ENCODE data around the gene ATP5F1D.

Gene ATP5F1D

DNA sequence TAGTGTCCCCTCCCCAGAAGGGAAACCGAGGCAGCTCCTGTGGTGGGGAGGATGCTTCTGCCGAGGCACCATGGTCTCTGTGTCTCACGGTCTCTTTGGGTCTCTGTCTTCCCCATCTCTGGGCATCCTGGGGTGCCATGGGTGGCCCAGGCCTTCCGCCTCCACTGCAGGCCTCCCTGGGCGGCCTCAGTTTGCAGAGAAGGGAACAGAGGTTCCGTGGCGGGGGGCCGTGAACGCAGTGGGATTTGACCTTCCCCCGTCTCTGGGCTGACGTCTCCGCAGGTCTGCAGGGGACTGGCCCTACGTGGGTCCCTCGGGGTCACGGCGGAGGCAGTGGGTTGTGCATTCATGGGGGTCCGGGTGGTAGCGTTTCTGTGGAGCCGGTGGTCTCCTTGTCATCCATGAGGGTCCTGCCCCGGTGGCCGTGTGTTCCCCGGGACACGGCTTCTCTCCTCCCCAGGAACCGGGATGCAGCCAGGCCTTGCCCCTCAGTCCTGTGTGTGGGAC lies 48.7 kb downstream of the ATP5F1D start:
- ATAC-seq (ENCODE audit: low read depth) (no peak), DNase-seq (ENCODE audit: low spot score) (no peak)
- Histone ChIP-seq H3K36me3 (ENCODE audit: low read depth) (no peaks in the 10 kb centered on the region), H3K4me3 (ENCODE audit: severe bottlenecking) (no peak overlapping the region), H3K27me3 (ENCODE audit: insufficient read depth, poor library complexity, severe bottlenecking) (peaks cover 25% of the 10 kb centered on the region), H3K27ac (ENCODE audit: poor library complexity, severe bottlenecking) (no peak overlapping the region), H3K9me3 (ENCODE audit: severe bottlenecking) (no peaks in the 10 kb centered on the region), H3K4me1 (ENCODE audit: insufficient read depth, poor library complexity, severe bottlenecking) (no peaks in the 10 kb centered on the region)
- TF ChIP-seq, protein P1, sequence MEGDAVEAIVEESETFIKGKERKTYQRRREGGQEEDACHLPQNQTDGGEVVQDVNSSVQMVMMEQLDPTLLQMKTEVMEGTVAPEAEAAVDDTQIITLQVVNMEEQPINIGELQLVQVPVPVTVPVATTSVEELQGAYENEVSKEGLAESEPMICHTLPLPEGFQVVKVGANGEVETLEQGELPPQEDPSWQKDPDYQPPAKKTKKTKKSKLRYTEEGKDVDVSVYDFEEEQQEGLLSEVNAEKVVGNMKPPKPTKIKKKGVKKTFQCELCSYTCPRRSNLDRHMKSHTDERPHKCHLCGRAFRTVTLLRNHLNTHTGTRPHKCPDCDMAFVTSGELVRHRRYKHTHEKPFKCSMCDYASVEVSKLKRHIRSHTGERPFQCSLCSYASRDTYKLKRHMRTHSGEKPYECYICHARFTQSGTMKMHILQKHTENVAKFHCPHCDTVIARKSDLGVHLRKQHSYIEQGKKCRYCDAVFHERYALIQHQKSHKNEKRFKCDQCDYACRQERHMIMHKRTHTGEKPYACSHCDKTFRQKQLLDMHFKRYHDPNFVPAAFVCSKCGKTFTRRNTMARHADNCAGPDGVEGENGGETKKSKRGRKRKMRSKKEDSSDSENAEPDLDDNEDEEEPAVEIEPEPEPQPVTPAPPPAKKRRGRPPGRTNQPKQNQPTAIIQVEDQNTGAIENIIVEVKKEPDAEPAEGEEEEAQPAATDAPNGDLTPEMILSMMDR (IDR thresholded peaks at IDR 0.05; ENCODE audit: poor library complexity, severe bottlenecking): no peak

DNA sequence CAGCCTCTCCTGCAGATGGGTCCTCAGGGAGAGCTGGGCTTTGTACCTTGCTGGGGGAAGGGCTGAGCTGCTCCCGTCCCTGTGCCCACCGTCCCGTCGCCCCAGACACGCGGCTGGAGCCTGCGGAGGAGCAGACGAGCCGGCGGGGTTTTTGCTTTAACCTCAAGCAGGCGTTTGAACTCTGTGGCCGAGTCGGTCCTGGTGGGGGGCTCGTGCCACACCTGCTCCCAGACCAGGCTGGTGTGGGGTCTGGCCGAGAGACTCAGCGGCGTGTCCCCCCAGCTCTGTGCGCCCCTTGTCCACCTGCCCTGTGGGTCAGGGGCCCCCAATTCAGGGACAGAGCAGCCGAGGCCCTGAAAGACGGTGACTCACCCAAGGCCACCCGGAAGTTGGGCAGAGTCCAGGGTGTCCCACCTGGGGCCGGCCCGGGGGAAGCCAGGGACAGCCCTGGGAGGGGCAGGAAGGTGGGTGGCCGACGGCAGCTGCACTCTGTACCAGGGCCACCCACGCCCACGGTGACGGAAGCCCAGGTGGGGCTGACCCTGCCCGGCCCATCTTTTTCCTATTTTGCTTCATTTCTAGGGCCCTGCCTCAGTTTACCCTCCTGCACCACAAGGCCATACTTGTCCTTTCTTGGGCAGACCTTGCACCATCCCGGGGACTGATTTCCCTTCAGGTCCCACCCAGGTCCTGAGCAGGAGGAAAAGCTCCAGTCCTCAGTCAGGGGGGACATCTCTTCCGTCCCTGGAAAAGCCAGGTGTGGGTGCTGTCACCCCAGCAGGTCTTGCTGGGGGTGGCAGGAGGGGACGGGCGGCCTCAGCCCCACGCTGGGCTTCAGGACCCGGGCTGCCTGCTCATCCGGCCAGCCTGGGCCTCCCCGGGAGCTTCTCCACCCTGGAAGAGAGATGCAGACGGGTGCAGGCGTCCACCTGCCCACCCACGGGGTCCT lies 49.4 kb downstream of the ATP5F1D start:
- H3K4me3 ChIP-seq (ENCODE audit: severe bottlenecking): no peak overlapping the region
- H3K9me3 ChIP-seq (ENCODE audit: severe bottlenecking): no peaks in the 10 kb centered on the region
- H3K4me1 ChIP-seq (ENCODE audit: insufficient read depth, poor library complexity, severe bottlenecking): no peaks in the 10 kb centered on the region
- no peak overlapping the region for H3K27ac ChIP-seq (ENCODE audit: poor library complexity, severe bottlenecking)
- no peaks in the 10 kb centered on the region for H3K36me3 ChIP-seq (ENCODE audit: low read depth)
- TF ChIP-seq, protein P1 (IDR thresholded peaks at IDR 0.05; ENCODE audit: poor library complexity, severe bottlenecking): no peak
- DNase-seq (ENCODE audit: low spot score) (no peak), ATAC-seq (ENCODE audit: low read depth) (no peak)
- H3K27me3 ChIP-seq (ENCODE audit: insufficient read depth, poor library complexity, severe bottlenecking): peaks cover 23% of the 10 kb centered on the region

DNA sequence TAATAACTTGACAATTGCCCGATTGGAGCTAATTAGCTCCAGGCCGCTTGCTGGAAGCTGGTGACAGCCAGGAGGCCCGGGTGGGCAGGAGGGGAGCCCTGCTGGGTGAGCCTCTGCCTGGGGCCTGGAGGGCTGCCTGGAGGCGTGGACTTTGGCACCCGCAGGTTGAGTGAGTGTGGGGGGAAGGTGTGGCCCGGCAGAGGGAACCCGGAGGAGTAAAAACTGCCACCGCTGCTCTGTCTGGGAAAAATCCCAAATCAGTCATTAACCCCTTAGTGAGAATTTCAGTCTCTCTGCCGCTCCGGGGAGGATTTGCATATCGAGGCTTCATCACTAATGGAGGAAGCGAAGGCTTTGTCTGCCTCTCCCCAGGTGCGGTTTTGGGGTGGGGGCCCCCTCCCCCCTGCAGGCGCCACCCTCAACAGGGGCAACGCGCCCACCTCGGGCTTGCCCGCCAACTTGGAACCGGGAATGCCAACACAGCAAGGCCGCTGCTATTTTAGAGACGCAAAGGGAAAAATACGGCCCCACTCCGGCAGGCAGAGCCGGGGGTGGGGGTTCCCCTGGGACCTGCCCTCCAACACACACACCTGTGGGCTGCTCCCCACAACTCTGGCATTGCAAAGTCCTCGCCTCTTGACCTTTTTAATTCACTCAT lies 50.3 kb downstream of the ATP5F1D start:
- Histone ChIP-seq H3K36me3 (ENCODE audit: low read depth) (no peaks in the 10 kb centered on the region), H3K27me3 (ENCODE audit: insufficient read depth, poor library complexity, severe bottlenecking) (peaks cover 17% of the 10 kb centered on the region), H3K4me3 (ENCODE audit: severe bottlenecking) (no peak overlapping the region), H3K9me3 (ENCODE audit: severe bottlenecking) (no peaks in the 10 kb centered on the region), H3K27ac (ENCODE audit: poor library complexity, severe bottlenecking) (no peak overlapping the region), H3K4me1 (ENCODE audit: insufficient read depth, poor library complexity, severe bottlenecking) (no peaks in the 10 kb centered on the region)
- ATAC-seq (ENCODE audit: low read depth) (no peak), DNase-seq (ENCODE audit: low spot score) (no peak)
- TF ChIP-seq, protein P1 (IDR thresholded peaks at IDR 0.05; ENCODE audit: poor library complexity, severe bottlenecking): no peak

DNA sequence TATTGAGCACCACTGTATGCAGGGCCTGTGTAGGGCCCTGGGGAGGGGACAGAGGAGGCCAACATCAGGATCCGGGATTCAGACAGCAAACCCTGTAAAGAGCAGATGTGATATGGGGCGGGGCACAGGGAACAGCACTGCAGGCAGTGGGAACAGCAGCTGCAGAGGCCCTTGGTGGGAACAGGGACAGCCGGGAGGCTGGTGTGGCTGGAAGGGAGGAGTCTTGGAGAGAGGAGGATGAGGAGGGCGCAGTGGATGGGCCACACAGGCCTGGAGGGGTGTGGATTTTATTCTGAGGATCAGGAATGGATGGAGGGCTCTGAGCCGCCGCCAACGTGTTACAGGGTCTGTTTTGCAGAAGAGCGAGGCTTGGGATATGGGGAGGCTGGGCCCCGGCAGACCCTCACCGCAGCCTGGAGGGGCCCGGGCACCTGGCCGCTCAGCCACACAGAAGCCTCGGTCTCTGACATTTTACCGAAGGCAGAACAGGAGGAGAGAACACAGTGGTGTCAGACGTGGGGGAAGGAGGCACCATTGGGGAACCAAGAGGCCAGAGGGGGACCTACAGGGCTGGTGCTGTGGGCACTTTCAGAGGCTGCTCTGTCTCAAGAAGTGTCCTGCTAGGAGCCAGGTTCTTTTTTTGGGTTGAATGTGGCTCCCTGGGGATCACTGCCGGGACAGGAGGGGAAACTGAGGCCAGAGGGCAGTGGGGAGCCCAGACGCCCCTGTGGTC lies 51.0 kb downstream of the ATP5F1D start:
- ATAC-seq (ENCODE audit: low read depth) (no peak), DNase-seq (ENCODE audit: low spot score) (no peak)
- Histone ChIP-seq H3K27ac (ENCODE audit: poor library complexity, severe bottlenecking) (no peak overlapping the region), H3K27me3 (ENCODE audit: insufficient read depth, poor library complexity, severe bottlenecking) (peaks cover 10% of the 10 kb centered on the region), H3K4me3 (ENCODE audit: severe bottlenecking) (no peak overlapping the region), H3K4me1 (ENCODE audit: insufficient read depth, poor library complexity, severe bottlenecking) (no peaks in the 10 kb centered on the region), H3K36me3 (ENCODE audit: low read depth) (no peaks in the 10 kb centered on the region), H3K9me3 (ENCODE audit: severe bottlenecking) (no peaks in the 10 kb centered on the region)
- TF ChIP-seq, protein P1 (IDR thresholded peaks at IDR 0.05; ENCODE audit: poor library complexity, severe bottlenecking): no peak
